Measurements from ENCODE around the gene RUNX1. TPM values are rescaled to one million over a fixed set of nuclear protein-coding genes. Genes with fewer than 3 reads are reported as not detected.

RUNX1 gene
- polyA plus RNA-seq, 1 donor = 9.2 TPM

- H3K36me3 ChIP-seq (ENCODE audit: control insufficient read depth, insufficient read depth, low read length) = no peaks in the 10 kb centered on the region
- DNase-seq = no peak
- WGBS (ENCODE audit: insufficient coverage, low lambda C conversion rate) = 93% methylated on average over 2 of the region's 3 CpGs
Measured at GRCh38 chr21:35083246-35083645, 34.1 kb upstream of the RUNX1 start.

DNA sequence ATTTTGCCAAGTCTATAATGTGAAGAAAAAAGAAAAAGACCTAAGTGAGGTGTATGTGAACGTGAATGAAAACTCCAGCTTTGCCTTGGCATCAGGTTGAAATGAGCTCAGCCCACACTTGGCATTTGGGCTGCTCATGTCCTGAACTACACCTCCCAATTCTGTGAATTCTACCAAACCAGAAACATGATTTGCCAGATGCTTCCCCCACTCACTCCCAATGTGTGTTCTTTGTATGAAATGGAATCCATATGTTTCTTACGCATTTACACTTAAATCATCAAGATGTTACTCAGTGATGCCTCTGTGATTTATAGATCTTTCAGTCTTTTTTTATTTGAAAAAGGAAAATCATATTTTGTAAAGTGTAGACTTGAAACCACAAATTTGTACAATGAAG, 32.8 kb upstream of the RUNX1 start:
- no peaks in the 10 kb centered on the region for H3K36me3 ChIP-seq (ENCODE audit: control insufficient read depth, insufficient read depth, low read length)
- H3K9me3 ChIP-seq (ENCODE audit: control insufficient read depth, low read depth, low read length) = no peaks in the 10 kb centered on the region
- no peaks in the 10 kb centered on the region for H3K27me3 ChIP-seq (ENCODE audit: control insufficient read depth, insufficient read depth, low read length)
- no peaks in the 10 kb centered on the region for H3K4me1 ChIP-seq (ENCODE audit: control insufficient read depth, insufficient read depth, low read length)
- no peak overlapping the region for H3K4me3 ChIP-seq (ENCODE audit: low read length)
- no CpG with 5 or more reads among the region's 2 CpGs for WGBS (ENCODE audit: insufficient coverage, low lambda C conversion rate)
- no peak for DNase-seq
- H3K27ac ChIP-seq (ENCODE audit: low read length) = no peak overlapping the region

More at GRCh38 chr21:35083246-35083645, 34.1 kb upstream of the RUNX1 start:
- Histone ChIP-seq H3K27me3 (ENCODE audit: control insufficient read depth, insufficient read depth, low read length) (no peaks in the 10 kb centered on the region), H3K4me3 (ENCODE audit: low read length) (no peak overlapping the region), H3K27ac (ENCODE audit: low read length) (no peak overlapping the region), H3K4me1 (ENCODE audit: control insufficient read depth, insufficient read depth, low read length) (no peaks in the 10 kb centered on the region), H3K9me3 (ENCODE audit: control insufficient read depth, low read depth, low read length) (no peaks in the 10 kb centered on the region)

DNA sequence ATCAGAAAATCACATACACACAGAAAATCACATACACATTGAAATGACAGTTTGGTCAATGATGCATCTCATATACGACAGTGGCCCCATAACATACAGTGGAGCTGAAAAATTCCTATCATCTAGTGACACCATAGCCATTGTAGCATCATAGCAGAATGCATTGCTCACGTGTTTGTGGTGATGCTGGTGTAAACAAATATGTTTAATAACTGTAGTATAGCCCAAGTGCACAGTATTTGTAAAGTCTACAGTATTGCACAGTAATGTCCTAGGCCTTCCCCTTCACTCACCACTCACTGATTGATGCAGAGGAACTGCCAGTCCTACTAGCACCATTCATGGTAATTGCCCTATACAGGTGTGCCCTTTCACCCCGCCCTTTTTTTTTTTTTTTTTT, 30.1 kb upstream of the RUNX1 start:
- WGBS (ENCODE audit: insufficient coverage, low lambda C conversion rate) = no CpG with 5 or more reads among the region's 3 CpGs
- Histone ChIP-seq H3K27me3 (ENCODE audit: control insufficient read depth, insufficient read depth, low read length) (no peaks in the 10 kb centered on the region), H3K27ac (ENCODE audit: low read length) (no peak overlapping the region), H3K9me3 (ENCODE audit: control insufficient read depth, low read depth, low read length) (no peaks in the 10 kb centered on the region), H3K4me1 (ENCODE audit: control insufficient read depth, insufficient read depth, low read length) (no peaks in the 10 kb centered on the region), H3K4me3 (ENCODE audit: low read length) (no peak overlapping the region), H3K36me3 (ENCODE audit: control insufficient read depth, insufficient read depth, low read length) (no peaks in the 10 kb centered on the region)
- no peak for DNase-seq

DNA sequence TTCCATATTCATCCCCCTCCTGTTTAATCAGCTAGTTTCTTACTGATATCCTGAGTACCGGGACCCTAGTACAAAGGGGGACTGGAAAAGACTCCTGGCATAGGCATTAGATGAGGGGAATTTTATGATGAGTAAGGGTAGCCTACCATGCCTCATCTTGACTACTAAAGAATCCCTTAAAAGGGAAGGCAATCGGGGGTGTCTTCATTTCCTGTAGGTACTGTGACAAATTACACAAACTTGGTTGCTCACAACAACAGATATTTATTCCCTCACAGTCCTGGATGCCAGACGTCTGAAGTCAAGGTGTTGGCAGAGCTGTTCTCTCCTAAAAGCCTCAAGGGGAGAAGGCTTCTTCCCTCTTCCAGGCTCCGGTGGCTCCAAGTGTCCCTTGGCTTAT, 28.9 kb upstream of the RUNX1 start:
- no peak overlapping the region for H3K4me3 ChIP-seq (ENCODE audit: low read length)
- H3K27me3 ChIP-seq (ENCODE audit: control insufficient read depth, insufficient read depth, low read length) = no peaks in the 10 kb centered on the region
- H3K36me3 ChIP-seq (ENCODE audit: control insufficient read depth, insufficient read depth, low read length) = no peaks in the 10 kb centered on the region
- no CpG with 5 or more reads among the region's 4 CpGs for WGBS (ENCODE audit: insufficient coverage, low lambda C conversion rate)
- H3K9me3 ChIP-seq (ENCODE audit: control insufficient read depth, low read depth, low read length) = no peaks in the 10 kb centered on the region
- DNase-seq = no peak
- no peaks in the 10 kb centered on the region for H3K4me1 ChIP-seq (ENCODE audit: control insufficient read depth, insufficient read depth, low read length)
- no peak overlapping the region for H3K27ac ChIP-seq (ENCODE audit: low read length)

GRCh38 chr21:35077466-35077865, 28.4 kb upstream of the RUNX1 start:
- H3K4me3 ChIP-seq (ENCODE audit: low read length) = no peak overlapping the region
- H3K4me1 ChIP-seq (ENCODE audit: control insufficient read depth, insufficient read depth, low read length) = no peaks in the 10 kb centered on the region

GRCh38 chr21:35075546-35075945, 26.4 kb upstream of the RUNX1 start:
- no peaks in the 10 kb centered on the region for H3K36me3 ChIP-seq (ENCODE audit: control insufficient read depth, insufficient read depth, low read length)
- H3K4me3 ChIP-seq (ENCODE audit: low read length) = no peak overlapping the region
- H3K9me3 ChIP-seq (ENCODE audit: control insufficient read depth, low read depth, low read length) = no peaks in the 10 kb centered on the region
- H3K27me3 ChIP-seq (ENCODE audit: control insufficient read depth, insufficient read depth, low read length) = no peaks in the 10 kb centered on the region
- H3K4me1 ChIP-seq (ENCODE audit: control insufficient read depth, insufficient read depth, low read length) = no peaks in the 10 kb centered on the region
- H3K27ac ChIP-seq (ENCODE audit: low read length) = no peak overlapping the region
- 54% methylated on average over 2 of the region's 6 CpGs for WGBS (ENCODE audit: insufficient coverage, low lambda C conversion rate)
- peak in 1 of 2 donors; percentile 9 for DNase-seq

More at GRCh38 chr21:35077466-35077865, 28.4 kb upstream of the RUNX1 start:
- no peak for DNase-seq
- Histone ChIP-seq H3K27ac (ENCODE audit: low read length) (no peak overlapping the region), H3K9me3 (ENCODE audit: control insufficient read depth, low read depth, low read length) (no peaks in the 10 kb centered on the region), H3K27me3 (ENCODE audit: control insufficient read depth, insufficient read depth, low read length) (no peaks in the 10 kb centered on the region), H3K36me3 (ENCODE audit: control insufficient read depth, insufficient read depth, low read length) (no peaks in the 10 kb centered on the region)
- 80% methylated on average over 1 of the region's 4 CpGs for WGBS (ENCODE audit: insufficient coverage, low lambda C conversion rate)

DNA sequence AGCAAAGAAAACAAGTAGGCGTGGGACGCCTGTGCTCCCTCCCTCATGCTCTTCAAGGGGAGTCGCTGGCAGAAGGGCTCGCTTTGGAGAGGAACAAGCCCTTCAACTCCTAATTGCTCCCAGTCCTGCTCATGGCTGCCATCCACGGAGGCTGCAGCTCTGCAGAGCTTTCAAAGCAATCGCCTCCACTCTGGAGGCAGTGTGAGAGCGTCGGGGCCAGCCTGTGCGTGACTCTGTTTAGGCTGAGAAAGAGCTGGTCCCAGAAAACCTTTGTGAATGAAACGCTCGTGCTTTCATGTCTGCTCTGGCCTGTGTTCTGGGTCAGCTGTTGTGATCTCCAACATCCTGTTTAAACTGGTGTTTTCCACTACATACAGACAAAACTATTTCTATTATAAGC, 23.9 kb upstream of the RUNX1 start:
- Histone ChIP-seq H3K4me1 (ENCODE audit: control insufficient read depth, insufficient read depth, low read length) (no peaks in the 10 kb centered on the region), H3K27me3 (ENCODE audit: control insufficient read depth, insufficient read depth, low read length) (no peaks in the 10 kb centered on the region), H3K36me3 (ENCODE audit: control insufficient read depth, insufficient read depth, low read length) (no peaks in the 10 kb centered on the region), H3K9me3 (ENCODE audit: control insufficient read depth, low read depth, low read length) (no peaks in the 10 kb centered on the region), H3K4me3 (ENCODE audit: low read length) (no peak overlapping the region), H3K27ac (ENCODE audit: low read length) (peak overlapping the region; percentile 24)
- DNase-seq = peak; percentile 28 to 51
- WGBS (ENCODE audit: insufficient coverage, low lambda C conversion rate) = no CpG with 5 or more reads among the region's 11 CpGs

GRCh38 chr21:35072557-35072956, 23.5 kb upstream of the RUNX1 start:
- no CpG with 5 or more reads among the region's 5 CpGs for WGBS (ENCODE audit: insufficient coverage, low lambda C conversion rate)
- no peaks in the 10 kb centered on the region for H3K27me3 ChIP-seq (ENCODE audit: control insufficient read depth, insufficient read depth, low read length)
- peak overlapping the region; percentile 24 for H3K27ac ChIP-seq (ENCODE audit: low read length)
- H3K4me3 ChIP-seq (ENCODE audit: low read length) = no peak overlapping the region
- no peak for DNase-seq
- H3K36me3 ChIP-seq (ENCODE audit: control insufficient read depth, insufficient read depth, low read length) = no peaks in the 10 kb centered on the region
- H3K9me3 ChIP-seq (ENCODE audit: control insufficient read depth, low read depth, low read length) = no peaks in the 10 kb centered on the region
- H3K4me1 ChIP-seq (ENCODE audit: control insufficient read depth, insufficient read depth, low read length) = no peaks in the 10 kb centered on the region

DNA sequence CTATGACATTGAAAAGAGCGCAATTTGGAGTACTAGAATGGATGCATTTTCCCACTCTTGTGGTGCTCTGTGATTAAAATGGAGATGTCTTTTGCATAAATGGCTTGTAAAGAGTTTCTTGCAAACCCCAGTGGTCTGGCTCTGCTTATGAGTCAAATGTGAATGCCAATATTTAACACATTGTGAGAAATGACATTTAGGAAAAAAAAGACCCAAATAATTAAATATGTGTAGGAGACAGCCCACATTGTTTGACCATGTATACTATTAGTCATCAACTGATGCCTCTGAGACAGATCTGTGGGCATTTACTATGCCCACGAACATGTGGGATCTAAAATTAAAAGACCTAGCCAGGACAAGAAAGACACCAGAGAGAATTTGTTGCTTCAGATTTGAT, 22.2 kb upstream of the RUNX1 start:
- Histone ChIP-seq H3K4me3 (ENCODE audit: low read length) (no peak overlapping the region), H3K36me3 (ENCODE audit: control insufficient read depth, insufficient read depth, low read length) (no peaks in the 10 kb centered on the region), H3K27ac (ENCODE audit: low read length) (no peak overlapping the region), H3K9me3 (ENCODE audit: control insufficient read depth, low read depth, low read length) (no peaks in the 10 kb centered on the region), H3K27me3 (ENCODE audit: control insufficient read depth, insufficient read depth, low read length) (no peaks in the 10 kb centered on the region), H3K4me1 (ENCODE audit: control insufficient read depth, insufficient read depth, low read length) (no peaks in the 10 kb centered on the region)
- DNase-seq = no peak
- WGBS (ENCODE audit: insufficient coverage, low lambda C conversion rate) = 100% methylated on average over 2 of the region's 2 CpGs

DNA sequence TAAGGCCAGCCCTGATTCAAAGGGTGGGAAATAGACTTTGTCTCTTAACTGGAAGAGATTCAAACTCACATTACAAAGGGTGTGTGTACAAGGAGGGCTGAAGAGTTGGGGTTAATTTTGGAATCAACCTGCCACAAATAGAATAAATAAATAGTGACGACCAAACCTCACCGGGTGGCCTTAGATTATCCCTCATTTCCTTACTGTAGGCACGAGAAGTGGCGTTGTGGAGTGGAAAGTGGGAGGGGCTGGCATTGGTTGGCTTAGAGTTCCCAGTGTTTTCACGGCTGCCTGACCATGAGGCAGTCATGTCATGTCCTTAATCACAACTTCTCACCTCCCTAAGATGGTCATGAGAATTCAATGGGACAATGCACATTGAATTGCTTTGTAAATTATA, 21.3 kb upstream of the RUNX1 start:
- WGBS (ENCODE audit: insufficient coverage, low lambda C conversion rate) = no CpG with 5 or more reads among the region's 5 CpGs
- no peaks in the 10 kb centered on the region for H3K36me3 ChIP-seq (ENCODE audit: control insufficient read depth, insufficient read depth, low read length)
- no peaks in the 10 kb centered on the region for H3K4me1 ChIP-seq (ENCODE audit: control insufficient read depth, insufficient read depth, low read length)
- DNase-seq = no peak
- H3K27ac ChIP-seq (ENCODE audit: low read length) = no peak overlapping the region
- no peak overlapping the region for H3K4me3 ChIP-seq (ENCODE audit: low read length)
- H3K9me3 ChIP-seq (ENCODE audit: control insufficient read depth, low read depth, low read length) = no peaks in the 10 kb centered on the region
- H3K27me3 ChIP-seq (ENCODE audit: control insufficient read depth, insufficient read depth, low read length) = no peaks in the 10 kb centered on the region

GRCh38 chr21:35066824-35067223, 17.7 kb upstream of the RUNX1 start:
- H3K36me3 ChIP-seq (ENCODE audit: control insufficient read depth, insufficient read depth, low read length) = no peaks in the 10 kb centered on the region
- H3K4me3 ChIP-seq (ENCODE audit: low read length) = no peak overlapping the region
- H3K9me3 ChIP-seq (ENCODE audit: control insufficient read depth, low read depth, low read length) = no peaks in the 10 kb centered on the region
- no peak overlapping the region for H3K27ac ChIP-seq (ENCODE audit: low read length)
- H3K27me3 ChIP-seq (ENCODE audit: control insufficient read depth, insufficient read depth, low read length) = no peaks in the 10 kb centered on the region
- H3K4me1 ChIP-seq (ENCODE audit: control insufficient read depth, insufficient read depth, low read length) = no peaks in the 10 kb centered on the region
- WGBS (ENCODE audit: insufficient coverage, low lambda C conversion rate) = 100% methylated on average over 1 of the region's 4 CpGs
- no peak for DNase-seq

Data from large intestine (tissue), 3 donors.